OCI-LY7 (cell line): ENCODE measurements around the gene CCDC121. TPM values are rescaled to one million over a fixed set of nuclear protein-coding genes. Genes with fewer than 3 reads are reported as not detected.
"Not testable (repeated sequence)": the region's sequence is repeated elsewhere in the genome, so short reads cannot be mapped to it uniquely, and the experiment has no call there.

ENCODE experiments used
- BruUV-seq: library from RNA; stranded (reverse); fragments of 400-500 nt; replicated peaks from 2 replicates; lab custom pipeline; 2021; lab: Mats Ljungman, UMichigan
- CTCF ChIA-PET: fragments of 300-600 bp; sonication (Branson Sonifier 250); formaldehyde crosslinking; loops from one replicate; lab custom pipeline; 2022; ENCODE audit warnings: antibody characterized with exemption; ENCODE audit not compliant: unreplicated experiment; lab: Charles Lee
- POLR2A ChIA-PET: fragments of 300-600 bp; sonication (Branson Sonifier 250); formaldehyde crosslinking; loops from one replicate; lab custom pipeline; 2022; ENCODE audit warnings: antibody characterized with exemption; lab: Charles Lee
- DNase-seq: peaks from one replicate; pipeline ENCODE4 v3.0.0-alpha.2; 2015; ENCODE audit warnings: low spot score
- H2AFZ ChIP-seq: fragments of 200-600 bp; sonication (generic), shearing (Covaris generic); 2 replicates; pipeline ENCODE4 v1.6.1; 2014; ENCODE audit warnings: mild to moderate bottlenecking, antibody characterized with exemption, low read length, moderate library complexity
- H3K27ac ChIP-seq: fragments of 200-600 bp; sonication (generic); 2 replicates; pipeline ENCODE4 v1.5.1; 2014; ENCODE audit warnings: mixed run types, low read depth, mild to moderate bottlenecking, moderate library complexity, low read length, inconsistent platforms; ENCODE audit not compliant: poor library complexity, severe bottlenecking
- H3K36me3 ChIP-seq: fragments of 200-600 bp; sonication (generic); 2 replicates; pipeline ENCODE4 v1.6.1; 2014; ENCODE audit warnings: mild to moderate bottlenecking, antibody characterized with exemption, low read length, moderate library complexity, mixed read lengths; ENCODE audit not compliant: insufficient read depth
- H3K4me1 ChIP-seq: fragments of 200-600 bp; sonication (generic); 2 replicates; pipeline ENCODE4 v1.5.1; 2014; ENCODE audit warnings: mild to moderate bottlenecking, low read length; ENCODE audit not compliant: insufficient read depth, poor library complexity, severe bottlenecking
- H3K4me2 ChIP-seq: fragments of 200-600 bp; sonication (generic); 2 replicates; pipeline ENCODE4 v1.6.1; 2014; ENCODE audit warnings: mild to moderate bottlenecking, low read length
- H3K4me3 ChIP-seq: fragments of 200-600 bp; sonication (generic); 2 replicates; pipeline ENCODE4 v1.5.1; 2014; ENCODE audit warnings: mild to moderate bottlenecking, low read depth, low read length; ENCODE audit not compliant: poor library complexity, severe bottlenecking
- H3K79me2 ChIP-seq: fragments of 200-600 bp; sonication (generic); 2 replicates; pipeline ENCODE4 v1.6.1; 2016; ENCODE audit warnings: low read depth, mild to moderate bottlenecking, low read length, moderate library complexity, mixed read lengths; ENCODE audit not compliant: insufficient read depth
- H3K9me2 ChIP-seq: fragments of 200-600 bp; sonication (generic); 2 replicates; pipeline ENCODE4 v1.6.1; 2016; ENCODE audit warnings: mild to moderate bottlenecking, low read length, mixed read lengths; ENCODE audit not compliant: insufficient read depth
- H3K9me3 ChIP-seq: fragments of 200-600 bp; sonication (generic); 2 replicates; pipeline ENCODE4 v1.6.1; 2014; ENCODE audit warnings: mild to moderate bottlenecking, mixed run types, low read length, mixed read lengths
- H4K20me1 ChIP-seq: fragments of 200-600 bp; sonication (generic); 2 replicates; pipeline ENCODE4 v1.6.1; 2014; ENCODE audit warnings: mild to moderate bottlenecking, antibody characterized with exemption, low read length, moderate library complexity, mixed read lengths; ENCODE audit not compliant: insufficient read depth
- EZH2phosphoT487 ChIP-seq: fragments of 200-600 bp; sonication (generic); IDR thresholded peaks from 2 replicates; pipeline ENCODE4 v1.6.1; 2018; ENCODE audit warnings: low read depth, borderline replicate concordance, mild to moderate bottlenecking, mixed run types, antibody characterized with exemption, low read length, moderate library complexity, mixed read lengths
- intact Hi-C: fragments of 100-400 bp; cut with micrococcal nuclease; formaldehyde crosslinking; loops from one replicate; pipeline ENCODE4 v1.10.0; 2022; ENCODE audit not compliant: unreplicated experiment
- total RNA-seq, 2 experiments: library from RNA; depleted of rRNA in 1 of 2; stranded (reverse); fragments of >200 nt in 1 of 2; shearing (Covaris generic) in 1 of 2; gene quantifications; 2 replicates each; pipeline ENCODE4 v1.2.3, GENCODE V29; 2014 to 2022
- TF ChIP-seq, protein P1 (sequence below): fragments of 200-600 bp; sonication (generic); conservative IDR thresholded peaks from 2 replicates; pipeline ENCODE4 v1.5.1; 2014; ENCODE audit warnings: mild to moderate bottlenecking, antibody characterized with exemption, low read length, moderate library complexity, mixed read lengths

CCDC121 gene
- total RNA-seq, 2 experiments from 2014 or later: 4.7 to 5.1 TPM

- TSS peak; percentile 60 for BruUV-seq
- Histone ChIP-seq H3K4me2 (peak overlapping the region; percentile 99), H3K4me3 (peak overlapping the region; percentile 96), H3K4me1 (peaks cover 32% of the 10 kb centered on the region), H3K27ac (peak overlapping the region; percentile 81), H3K36me3 (peaks cover 52% of the 10 kb centered on the region), H3K9me2 (no peaks in the 10 kb centered on the region), H2AFZ (peak overlapping the region; percentile 95; the same call in 1 of the 2 replicates), H3K9me3 (no peaks in the 10 kb centered on the region), H3K79me2 (peaks cover 17% of the 10 kb centered on the region; the same call in 1 of the 2 replicates), H4K20me1 (no peaks in the 10 kb centered on the region)
- CTCF ChIA-PET: no interaction called here
- DNase-seq: peak; percentile 25
- TF ChIP-seq, protein P1, sequence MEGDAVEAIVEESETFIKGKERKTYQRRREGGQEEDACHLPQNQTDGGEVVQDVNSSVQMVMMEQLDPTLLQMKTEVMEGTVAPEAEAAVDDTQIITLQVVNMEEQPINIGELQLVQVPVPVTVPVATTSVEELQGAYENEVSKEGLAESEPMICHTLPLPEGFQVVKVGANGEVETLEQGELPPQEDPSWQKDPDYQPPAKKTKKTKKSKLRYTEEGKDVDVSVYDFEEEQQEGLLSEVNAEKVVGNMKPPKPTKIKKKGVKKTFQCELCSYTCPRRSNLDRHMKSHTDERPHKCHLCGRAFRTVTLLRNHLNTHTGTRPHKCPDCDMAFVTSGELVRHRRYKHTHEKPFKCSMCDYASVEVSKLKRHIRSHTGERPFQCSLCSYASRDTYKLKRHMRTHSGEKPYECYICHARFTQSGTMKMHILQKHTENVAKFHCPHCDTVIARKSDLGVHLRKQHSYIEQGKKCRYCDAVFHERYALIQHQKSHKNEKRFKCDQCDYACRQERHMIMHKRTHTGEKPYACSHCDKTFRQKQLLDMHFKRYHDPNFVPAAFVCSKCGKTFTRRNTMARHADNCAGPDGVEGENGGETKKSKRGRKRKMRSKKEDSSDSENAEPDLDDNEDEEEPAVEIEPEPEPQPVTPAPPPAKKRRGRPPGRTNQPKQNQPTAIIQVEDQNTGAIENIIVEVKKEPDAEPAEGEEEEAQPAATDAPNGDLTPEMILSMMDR: no peak
- TF ChIP-seq EZH2phosphoT487: no peak
- POLR2A ChIA-PET: interaction anchor here (0.6 to 1.7 kb wide), 7 partner anchors 14 to 519 kb away, joined by 3 to 5 read pairs (median 4); partner anchors contain the start of genes GTF3C2, SLC4A1AP, SUPT7L and ZNF512
- intact Hi-C loops: loop anchor here (2.0 to 5.0 kb wide), 3 partner anchors 46 to 221 kb away; partner anchors contain the start of genes NRBP1, PPM1G and ZNF512
Measured at GRCh38 chr2:27627963-27628766, 647 bp downstream of the CCDC121 start.

DNA sequence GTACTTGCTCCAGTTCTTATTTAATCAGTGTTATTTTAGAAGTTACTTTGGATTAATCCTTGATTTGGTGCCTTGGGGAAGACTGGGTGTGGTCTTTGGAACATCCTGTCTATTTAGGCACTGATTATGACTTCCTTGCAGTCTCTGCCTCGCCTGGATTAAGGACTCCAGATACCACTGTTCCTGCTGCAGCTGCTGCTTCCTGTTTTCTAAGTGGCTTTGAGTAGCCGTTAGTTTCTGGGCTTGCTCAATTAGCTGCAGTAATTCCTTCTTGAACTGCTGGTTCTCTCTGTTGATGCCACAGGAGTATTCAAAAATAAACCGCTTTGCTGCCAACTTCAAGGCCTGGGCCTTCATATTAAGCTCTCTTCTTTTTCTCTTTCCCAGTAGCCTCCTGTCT is 1.9 kb downstream of the CCDC121 start:
- Histone ChIP-seq H3K79me2 (peaks cover 17% of the 10 kb centered on the region; the same call in 1 of the 2 replicates), H3K4me2 (peak overlapping the region; percentile 99), H3K4me1 (peaks cover 32% of the 10 kb centered on the region), H3K36me3 (peaks cover 52% of the 10 kb centered on the region), H3K4me3 (peak overlapping the region; percentile 96), H3K27ac (peak overlapping the region; percentile 81)
- intact Hi-C loops: loop anchor here (5.0 kb wide), 2 partner anchors 45 to 220 kb away; partner anchors contain the start of genes PPM1G and ZNF512
- H3K9me2 ChIP-seq, H4K20me1 ChIP-seq, BruUV-seq, H3K9me3 ChIP-seq, H2AFZ ChIP-seq, CTCF ChIA-PET: not testable (repeated sequence)
- POLR2A ChIA-PET: interaction anchor here (0.6 to 1.2 kb wide), 4 partner anchors 11 to 768 kb away, joined by 3 to 4 read pairs (median 3); partner anchors contain the start of genes SLC4A1AP, SUPT7L and ZNF512
- peak; percentile 63 for DNase-seq

GRCh38 chr2:27626323-27626722 is 2.5 kb downstream of the CCDC121 start:
- peak overlapping the region; percentile 81 for H3K27ac ChIP-seq
- H3K36me3 ChIP-seq: peaks cover 52% of the 10 kb centered on the region
- peak overlapping the region; percentile 99 for H3K4me2 ChIP-seq
- DNase-seq, H3K9me3 ChIP-seq, H3K9me2 ChIP-seq, BruUV-seq, CTCF ChIA-PET, H2AFZ ChIP-seq, H4K20me1 ChIP-seq: not testable (repeated sequence)
- H3K4me1 ChIP-seq: peaks cover 32% of the 10 kb centered on the region
- H3K79me2 ChIP-seq: peaks cover 17% of the 10 kb centered on the region; the same call in 1 of the 2 replicates
- peak overlapping the region; percentile 96 for H3K4me3 ChIP-seq
- POLR2A ChIA-PET: interaction anchor here (1.0 to 1.2 kb wide), 2 partner anchors 10 to 37 kb away, joined by 3 read pairs; partner anchors contain the start of genes SLC4A1AP and SUPT7L
- intact Hi-C loops: loop anchor here (5.0 kb wide), 2 partner anchors 44 to 219 kb away; partner anchors contain the start of genes PPM1G and ZNF512
